Measurements from ENCODE around the gene TDP1.

DNA sequence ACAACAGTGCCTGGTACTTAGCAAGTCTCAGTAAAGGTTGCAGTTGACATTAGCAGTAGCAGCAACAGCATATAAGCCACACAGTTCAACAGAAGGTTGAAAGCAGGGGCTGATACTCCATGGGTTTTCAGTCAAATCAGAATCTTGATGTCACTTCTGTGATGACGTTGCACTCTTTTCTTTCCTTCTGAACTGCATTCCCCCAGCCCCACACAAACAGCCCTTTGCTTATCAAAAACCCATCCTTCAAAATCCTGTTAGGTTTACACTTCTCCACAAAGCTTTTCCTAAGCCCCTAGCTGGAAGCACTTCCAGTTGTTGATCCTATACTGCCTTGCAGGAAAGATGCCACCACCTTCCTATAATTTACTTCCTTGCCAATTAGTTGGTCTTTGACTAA is 72.1 kb downstream of the TDP1 start:
- no peak for TF ChIP-seq CTCF (IDR thresholded peaks at IDR 0.05; ENCODE audit: borderline replicate concordance, extremely low read depth, low read length, poor library complexity, severe bottlenecking)
- no peak for TF ChIP-seq EZH2 (IDR thresholded peaks at IDR 0.05; ENCODE audit: borderline replicate concordance, low read depth, low read length, severe bottlenecking)
